GM18861 (cell line): ENCODE measurements around the gene FBXO17.
"Not testable (repeated sequence)": the region's sequence is repeated elsewhere in the genome, so short reads cannot be mapped to it uniquely, and the experiment has no call there.

Experiments
- ATAC-seq: cut with Tn5 transposase; IDR thresholded peaks from one replicate; pipeline ENCODE4 v1.9.1; 2021; ENCODE audit not compliant: unreplicated experiment

FBXO17 gene, protein sequence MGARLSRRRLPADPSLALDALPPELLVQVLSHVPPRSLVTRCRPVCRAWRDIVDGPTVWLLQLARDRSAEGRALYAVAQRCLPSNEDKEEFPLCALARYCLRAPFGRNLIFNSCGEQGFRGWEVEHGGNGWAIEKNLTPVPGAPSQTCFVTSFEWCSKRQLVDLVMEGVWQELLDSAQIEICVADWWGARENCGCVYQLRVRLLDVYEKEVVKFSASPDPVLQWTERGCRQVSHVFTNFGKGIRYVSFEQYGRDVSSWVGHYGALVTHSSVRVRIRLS

DNA sequence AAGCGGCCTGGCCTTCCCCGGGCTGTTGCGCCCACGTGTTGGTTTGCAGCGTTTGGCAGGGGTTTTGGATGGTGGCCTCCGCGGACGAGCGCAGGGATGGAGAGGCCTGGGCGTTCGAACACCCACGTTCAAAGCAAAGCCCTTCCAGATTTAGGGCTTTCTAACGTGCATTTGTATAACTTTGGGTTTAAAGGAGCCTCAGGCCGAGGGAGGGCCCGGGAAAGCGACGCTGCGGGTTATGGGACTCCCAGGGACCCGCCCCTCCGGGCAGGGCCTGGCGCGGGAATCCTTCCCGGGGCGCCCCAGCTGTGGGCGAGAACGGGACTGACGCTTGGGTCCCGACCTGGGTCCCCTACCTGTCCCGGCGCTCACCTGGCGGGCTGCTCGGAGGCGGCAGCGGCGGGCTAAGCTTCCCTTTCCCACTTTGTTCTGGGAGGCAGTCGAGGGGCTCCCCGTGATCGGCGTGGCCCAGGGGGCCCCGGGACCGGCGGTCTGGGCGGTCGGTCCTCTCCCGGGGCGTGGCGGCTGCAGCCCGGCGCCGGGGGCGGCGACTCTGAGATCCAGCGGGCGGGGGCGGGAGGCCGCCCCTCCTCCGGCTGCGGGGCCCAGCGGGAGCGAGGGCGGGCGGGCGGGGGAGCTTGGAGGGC is at the start of gene FBXO17:
Gene FBXO17, minus strand, starts transcription at position 529 of the 647 bp plus-strand sequence. CDS start 25,423 bp downstream, outside the sequence.
- no peak for ATAC-seq

DNA sequence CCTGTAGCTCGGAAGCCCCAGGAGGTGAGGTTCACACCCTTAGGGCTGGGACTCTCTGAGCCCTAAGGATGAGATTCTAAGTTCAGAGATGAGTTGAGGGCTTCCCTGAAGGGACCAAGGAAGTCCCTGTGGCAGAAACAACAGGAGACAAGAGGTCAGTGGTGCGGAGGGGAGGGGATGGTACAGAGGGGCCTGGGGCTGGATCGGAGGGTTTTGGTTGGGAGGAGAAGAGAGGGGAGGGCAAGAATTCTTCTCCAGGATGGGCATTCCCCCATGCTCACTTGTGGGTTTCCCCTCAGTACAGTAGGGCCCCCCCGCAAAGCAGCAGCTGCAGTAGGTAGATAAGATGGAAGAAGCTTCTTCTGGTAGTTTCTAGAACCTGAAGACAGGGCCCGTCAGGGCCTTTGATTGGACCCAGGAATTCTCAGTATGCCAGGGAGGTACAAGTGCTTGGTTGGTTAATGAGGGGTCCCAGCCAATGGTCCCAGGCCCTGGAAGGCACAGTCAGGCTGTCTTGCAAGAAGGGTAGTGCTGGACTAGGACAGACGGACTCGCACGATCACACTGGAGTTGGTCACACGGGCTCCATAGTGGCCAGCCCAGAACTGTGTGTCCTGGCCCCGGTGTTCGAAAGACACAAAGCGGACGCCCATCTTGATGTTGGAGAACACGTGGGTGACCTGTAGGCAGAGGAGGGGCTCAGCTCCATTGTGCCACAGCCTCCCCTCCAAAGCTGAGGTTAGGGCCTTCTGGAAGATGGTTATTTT is 49.5 kb upstream of the FBXO17 start:
- ATAC-seq = no peak

DNA sequence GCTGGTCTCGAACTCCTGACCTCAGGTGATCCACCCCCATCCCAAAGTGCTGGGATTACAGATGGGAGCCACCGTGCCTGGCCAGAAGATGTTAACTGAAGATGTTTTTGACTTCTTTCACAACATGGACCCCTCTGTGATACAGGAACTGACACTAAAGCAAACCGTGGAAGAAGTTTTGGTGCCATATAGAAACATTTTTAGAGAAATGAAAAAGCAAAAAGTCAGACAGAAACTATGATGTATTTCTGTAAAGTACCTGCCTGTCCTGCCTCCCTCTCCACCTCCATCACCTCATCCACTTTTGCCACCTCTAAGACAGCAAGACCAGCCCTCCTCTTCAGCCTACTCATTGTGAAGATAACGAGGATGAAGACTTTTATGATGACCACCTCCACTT is 45.5 kb upstream of the FBXO17 start:
- ATAC-seq = no peak

DNA sequence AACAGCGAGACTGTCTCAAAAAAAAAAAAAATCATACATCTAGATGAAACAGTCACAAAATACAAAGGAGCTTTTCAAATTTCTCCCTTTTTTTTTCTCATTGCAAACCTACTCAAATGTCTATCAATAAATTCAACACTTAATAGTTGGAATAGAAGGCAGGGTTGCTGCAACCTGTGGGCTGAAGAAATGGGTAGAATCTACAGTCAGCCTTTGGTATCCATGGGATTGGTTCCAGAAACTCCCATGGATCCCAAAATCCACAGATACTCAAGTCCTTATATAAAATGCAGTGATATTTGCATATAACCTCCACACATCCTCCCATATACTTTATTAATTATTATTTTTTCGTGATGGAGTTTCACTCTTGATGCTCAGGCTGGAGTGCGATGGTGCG is 42.1 kb upstream of the FBXO17 start:
- no peak for ATAC-seq

DNA sequence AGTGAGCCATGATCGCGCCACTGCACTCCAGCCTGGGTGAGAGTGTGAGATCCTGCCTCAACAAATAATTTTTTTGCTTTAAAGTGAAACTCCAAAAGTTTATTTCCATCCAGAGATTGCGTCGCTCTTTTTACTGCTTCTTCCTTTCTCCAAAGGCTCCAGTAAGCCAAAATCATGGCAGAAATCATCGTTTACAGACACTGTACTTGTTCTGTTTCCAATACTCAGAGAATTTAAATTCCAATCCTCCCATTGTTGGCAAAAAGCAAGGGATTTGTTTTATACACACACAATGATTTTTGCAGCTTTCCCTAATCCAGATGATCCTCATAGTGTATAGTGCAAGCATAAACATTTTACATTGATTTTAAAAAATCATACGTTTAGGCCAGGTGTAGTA is 41.5 kb upstream of the FBXO17 start:
- no peak for ATAC-seq

DNA sequence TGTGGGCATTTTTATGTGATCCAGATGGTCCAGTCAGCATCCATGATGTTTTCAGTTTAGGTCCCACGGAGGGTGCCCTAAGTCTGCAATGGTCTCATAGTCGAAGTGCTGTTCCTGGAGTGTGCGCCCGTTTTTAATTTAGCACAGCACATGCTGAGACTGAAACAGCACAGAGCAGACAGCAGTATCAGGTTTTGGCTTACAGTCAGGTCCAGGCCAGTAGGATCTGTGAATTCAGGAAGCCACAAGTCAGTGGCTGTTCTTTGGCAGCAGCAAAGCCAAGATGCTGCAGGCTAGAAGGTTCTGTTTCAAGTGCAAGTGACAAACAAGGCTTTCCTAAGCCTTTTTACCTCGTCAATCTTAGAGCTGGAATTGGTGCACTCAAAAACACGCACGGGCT is 38.5 kb upstream of the FBXO17 start:
- ATAC-seq = no peak

DNA sequence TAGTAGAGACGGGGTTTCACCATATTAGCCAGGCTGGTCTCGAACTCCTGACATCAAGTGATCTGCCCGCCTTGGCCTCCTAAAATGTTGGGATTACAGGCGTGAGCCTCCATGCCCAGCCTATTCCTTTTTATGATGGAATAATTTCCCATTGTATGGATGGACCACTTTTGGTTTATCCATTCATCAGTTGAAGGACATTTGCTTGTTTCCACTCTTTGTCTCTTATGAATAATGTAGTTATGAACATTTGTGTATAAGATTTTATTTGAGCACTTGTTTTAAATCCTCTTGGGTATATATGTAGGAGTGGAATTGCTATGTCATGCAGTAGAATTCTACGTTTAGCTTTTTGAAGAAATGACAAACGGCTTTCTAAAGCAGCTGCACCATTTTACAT is 33.5 kb upstream of the FBXO17 start:
- no peak for ATAC-seq

DNA sequence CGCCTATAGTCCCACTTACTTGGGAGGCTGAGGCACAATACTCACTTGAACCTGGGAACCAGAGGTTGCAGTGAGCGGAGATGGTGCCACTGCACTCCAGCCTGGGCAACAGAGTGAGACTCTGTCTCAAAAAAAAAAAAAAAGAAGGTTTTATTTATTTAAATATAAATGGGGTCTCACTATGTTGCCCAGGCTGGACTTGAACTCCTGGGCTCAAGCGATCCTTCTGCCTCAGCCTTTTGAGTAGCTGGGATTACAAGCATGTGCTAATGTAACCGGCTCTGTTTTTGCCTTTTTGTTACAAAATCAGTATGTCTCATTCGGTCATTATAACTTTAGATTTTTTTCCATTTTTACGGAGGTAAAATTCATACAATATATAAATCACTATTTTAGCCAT is 32.6 kb upstream of the FBXO17 start:
- ATAC-seq = no peak

DNA sequence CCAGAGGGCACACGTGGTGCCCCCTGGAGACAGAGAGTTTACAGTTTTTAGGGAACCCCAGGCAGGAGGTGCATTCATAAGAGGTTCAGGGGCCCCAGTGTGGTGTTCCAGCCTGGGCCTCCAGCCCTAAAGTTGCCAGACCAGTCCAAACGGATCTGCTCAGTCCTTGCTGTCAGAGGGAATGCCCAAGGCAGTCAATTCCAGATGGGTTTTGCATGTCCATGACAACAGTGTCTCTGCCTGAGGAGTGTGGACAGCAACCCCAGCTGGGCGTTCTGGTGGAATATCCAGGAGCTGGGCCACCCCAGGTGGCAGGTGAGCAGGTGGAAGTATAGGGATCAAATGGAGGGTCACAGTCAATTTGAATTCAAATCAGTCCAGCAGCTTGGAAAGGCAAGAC is 31.6 kb upstream of the FBXO17 start:
- ATAC-seq = no peak

DNA sequence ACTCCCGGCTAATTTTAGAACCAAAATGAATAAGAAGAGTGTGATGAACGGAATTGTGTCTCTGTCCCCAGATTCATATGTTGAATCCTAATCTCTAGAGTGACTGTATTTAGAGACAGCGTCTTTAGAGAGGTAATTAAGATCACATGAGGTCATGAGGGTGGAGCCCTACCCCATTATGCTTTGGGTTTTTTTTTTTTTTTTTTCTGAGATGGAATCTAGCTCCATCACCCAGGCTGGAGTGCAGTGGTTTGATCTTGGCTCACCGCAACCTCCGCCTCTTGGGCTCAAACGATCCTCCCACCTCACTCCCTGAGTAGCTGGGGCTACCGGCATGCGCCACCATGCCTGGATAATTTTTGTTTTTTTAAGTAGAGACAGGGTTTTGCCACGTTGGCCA is 28.9 kb upstream of the FBXO17 start:
- no peak for ATAC-seq

DNA sequence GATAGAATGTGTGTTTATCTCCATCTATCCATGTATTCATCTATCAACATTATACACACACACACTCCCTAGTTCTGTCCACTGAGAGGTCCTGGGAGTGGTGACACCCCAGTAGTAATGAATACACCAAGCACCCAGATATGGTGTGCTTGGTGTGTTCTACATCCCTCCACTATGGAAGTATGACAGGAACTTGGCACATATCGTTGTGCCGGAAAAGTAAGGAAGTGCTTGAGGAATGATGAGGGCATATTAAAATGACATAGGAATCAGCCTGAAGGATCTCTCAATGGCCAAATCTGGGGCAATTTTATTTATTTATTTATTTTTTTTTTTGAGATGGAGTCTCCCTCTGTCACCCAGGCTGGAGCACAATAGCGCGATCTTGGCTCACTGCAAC is 28.3 kb upstream of the FBXO17 start:
- ATAC-seq = no peak

DNA sequence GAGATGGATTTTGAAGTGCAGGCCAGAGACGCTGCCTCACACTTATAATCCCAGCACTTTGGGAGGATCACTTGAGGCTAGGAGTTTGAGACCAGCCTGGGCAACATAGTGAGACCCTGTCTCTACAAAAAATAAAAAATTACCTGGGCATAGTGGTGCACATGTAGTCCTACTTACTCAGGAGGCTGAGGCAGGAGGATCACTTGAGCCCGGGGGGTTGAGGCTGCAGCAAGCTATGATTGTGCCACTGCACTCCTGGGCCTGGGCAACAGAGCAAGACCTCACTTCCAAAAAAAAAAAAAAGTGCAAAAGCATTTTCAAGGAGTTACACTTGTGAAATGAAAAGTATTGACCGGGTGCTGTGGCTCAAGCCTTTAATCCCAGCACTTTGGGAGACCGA is 27.6 kb upstream of the FBXO17 start:
- ATAC-seq = no peak

DNA sequence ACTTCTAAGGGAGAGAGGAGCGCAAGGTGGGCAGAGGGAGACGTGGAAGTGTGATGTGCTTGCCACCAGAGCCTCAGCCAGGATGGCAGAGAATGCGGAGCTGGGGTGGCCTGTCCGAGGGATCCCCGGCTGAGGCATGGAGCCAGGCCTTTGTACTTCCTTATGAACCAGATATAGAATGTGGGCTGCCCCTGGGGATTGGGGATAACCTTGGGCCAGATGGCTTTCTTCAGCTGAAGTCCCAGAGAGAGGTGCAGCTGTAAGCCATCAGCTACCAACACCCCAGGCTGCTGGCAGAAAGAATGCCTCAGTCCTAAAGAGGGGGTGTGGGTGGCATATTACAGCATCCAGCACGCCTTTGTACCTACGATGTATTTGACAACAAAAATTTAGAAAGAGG is 25.5 kb upstream of the FBXO17 start:
- ATAC-seq = no peak

DNA sequence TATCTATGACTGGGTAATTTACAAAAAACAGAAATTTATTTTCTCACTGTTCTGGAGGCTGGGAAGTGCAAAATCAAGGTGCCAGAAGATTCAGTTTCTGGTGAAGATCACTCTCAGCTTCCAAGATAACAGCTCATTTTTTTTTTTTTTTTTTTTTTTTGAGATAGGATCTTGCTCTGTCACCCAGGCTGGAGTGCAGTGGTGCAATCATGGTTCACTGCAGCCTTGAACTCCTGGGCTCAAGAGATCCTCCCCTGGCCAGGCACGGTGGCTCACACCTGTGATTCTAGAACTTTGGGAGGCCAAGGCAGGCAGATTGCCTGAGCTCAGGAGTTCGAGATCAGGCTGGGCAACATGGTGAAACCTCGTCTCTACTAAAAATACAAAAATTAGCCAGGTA is 22.0 kb upstream of the FBXO17 start:
- not testable (repeated sequence) for ATAC-seq

DNA sequence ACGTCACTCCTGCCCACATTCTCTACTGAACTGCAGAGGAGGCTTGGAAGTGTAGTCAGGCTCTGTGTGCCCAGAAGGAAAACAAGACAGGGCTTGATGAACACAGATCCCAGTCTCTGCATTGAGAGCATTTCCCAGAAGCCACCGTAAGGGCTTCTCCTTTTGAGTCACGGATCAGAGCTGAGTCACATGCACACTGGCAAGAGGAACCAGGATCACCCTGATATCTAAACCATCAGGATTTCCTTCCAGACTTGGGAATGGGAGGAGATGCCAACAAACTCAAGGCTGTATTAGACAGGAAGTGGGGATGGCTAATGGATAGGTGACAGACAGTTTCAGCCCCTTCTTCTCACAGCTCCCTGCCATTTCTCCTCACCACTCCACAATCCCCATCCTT is 17.7 kb upstream of the FBXO17 start:
- no peak for ATAC-seq

DNA sequence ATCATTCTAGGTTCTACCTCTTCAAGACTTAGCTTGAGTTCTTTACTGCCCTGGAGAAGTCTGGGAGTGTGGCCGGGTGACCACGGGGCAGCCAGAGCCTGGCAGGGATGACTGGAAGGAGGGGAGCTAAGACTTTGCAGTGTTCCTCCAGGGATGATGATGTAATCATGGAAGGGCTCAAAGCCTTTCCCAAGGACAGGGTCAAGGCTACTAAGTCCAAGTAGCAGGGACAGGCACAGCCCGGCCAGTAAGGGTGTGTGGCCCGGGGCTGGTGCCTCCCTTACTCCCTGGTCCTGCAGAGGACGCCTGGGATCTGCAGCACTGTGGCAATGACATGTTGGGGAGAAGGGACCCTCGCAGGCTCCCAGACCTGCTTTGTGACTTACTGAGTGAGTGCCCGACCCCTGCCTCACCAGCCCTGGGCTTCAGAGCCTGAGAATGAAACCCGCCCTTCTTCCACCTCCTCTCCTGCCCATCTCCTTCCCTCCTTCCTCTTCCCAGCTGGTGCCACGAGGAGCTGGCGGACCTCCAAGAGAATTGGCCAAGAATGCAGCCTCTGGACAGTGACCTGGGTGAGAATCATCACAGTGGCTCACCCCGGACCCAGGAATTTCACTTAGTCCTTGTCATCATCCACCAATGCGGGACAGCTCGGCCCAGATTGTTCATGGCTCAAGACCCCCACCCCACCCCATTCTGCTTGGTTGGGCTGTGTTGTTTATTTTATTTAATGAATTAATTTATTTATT is 15.6 kb upstream of the FBXO17 start:
- ATAC-seq = no peak

DNA sequence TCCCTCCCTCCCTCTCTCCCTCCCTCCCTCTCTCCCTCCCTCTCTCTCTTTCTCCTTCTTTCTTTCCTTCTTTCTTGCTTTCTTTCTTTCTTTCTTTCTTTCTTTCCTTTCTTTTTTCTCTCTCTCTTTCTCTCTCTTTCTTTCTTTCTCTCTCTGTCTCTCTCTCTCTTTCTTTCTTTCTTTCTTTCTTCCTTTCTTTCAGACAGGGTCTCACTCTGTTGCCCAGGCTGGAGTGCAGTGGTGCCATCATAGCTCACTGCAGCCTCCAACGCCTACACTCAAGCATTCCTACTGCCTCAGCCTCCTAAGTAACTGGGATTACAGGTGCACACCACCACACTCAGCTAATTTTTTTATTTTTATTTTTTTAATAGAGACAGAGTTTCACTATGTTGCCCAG is 14.1 kb upstream of the FBXO17 start:
- ATAC-seq = not testable (repeated sequence)

DNA sequence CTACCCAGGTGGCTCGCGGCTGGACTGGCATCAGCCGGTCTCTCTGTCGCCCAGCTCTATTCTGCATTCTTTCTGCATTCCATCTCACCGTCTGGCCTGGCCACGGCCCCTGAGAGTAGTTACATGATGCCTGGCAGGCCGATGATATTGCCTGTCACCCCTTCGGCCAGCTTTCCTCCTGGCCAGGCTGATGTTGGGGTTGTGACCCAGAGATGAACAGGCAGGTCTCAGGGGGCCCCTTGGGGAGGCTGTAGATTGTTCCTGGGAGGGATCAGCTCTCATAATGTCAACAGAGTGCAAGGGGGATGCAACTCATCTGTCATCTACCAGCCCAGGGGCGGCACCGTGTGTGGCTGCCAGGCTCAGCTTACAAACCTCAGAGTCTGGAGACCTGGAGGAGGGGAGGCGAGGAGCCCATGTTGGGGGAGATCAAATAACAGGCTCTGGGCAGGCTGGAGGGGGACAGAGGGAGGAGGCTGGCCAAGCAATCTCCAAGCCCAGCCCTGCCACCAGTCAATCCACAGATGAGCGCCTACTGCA is 13.6 kb upstream of the FBXO17 start:
- no peak for ATAC-seq

DNA sequence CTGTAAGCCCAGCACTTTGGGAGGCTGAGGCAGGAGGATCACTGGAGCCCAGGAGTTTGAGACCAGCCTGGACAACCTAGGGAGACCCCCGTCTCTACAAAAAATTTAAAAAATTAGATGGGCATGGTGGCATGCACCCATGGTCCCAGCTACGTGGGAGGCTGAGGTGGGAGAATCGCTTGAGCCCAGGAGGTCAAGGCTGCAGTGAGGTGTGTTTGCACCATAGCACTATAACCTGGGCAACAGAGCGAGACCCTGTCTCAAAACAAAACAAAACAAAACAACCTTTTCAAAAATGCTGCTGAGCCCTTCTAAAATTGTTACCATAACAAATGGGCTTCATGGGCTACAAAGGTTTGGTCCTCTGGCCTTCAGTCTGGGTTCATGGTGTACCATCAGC is 13.1 kb upstream of the FBXO17 start:
- ATAC-seq = not testable (repeated sequence)

DNA sequence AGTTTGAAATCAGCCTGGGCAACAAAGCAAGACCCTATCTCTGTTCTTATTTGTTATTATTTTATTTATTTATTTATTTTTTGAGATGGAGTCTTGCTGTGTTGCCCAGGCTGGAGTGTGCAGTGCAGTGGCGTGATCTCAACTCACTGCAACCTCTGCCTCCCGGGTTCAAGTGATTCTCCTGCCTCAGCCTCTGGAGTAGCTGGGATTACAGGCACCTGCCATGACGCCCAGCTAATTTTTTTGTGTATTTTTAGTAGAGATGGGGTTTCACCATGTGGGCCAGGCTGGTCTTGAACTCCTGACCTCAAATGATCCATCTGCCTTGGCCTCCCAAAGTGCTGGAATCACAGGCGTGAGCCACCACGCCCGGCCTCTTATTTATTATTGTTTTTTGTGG is 12.2 kb upstream of the FBXO17 start:
- ATAC-seq = not testable (repeated sequence)

DNA sequence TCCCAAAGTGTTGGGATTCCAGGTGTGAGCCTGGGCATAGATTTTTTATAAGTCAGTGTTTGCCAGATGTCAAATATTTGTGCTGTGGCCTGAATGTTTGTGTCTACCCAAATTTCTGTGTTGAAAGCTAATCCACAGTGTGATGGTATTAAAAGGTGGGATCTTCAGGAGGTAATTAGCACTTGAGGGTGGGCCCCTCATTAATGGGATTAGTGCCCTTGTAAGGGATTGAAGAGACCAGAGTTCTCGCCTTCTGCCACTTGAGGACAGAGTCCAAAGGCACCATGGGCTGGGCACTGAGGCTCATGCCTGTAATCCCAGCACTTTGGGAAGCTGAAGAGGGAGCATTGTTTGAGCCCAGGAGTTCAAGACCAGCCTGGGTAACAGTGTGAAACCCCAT is 9.7 kb upstream of the FBXO17 start:
- no peak for ATAC-seq
